Osteocyte (in vitro differentiated cells): Measurements from ENCODE around the gene PHTF1. TPM values are rescaled to one million over a fixed set of nuclear protein-coding genes. Genes with fewer than 3 reads are reported as not detected.

ENCODE experiments used
- DNase-seq: peaks from one replicate; pipeline ENCODE4 v3.0.0; 2021; ENCODE audit warnings: mixed read lengths; ENCODE audit not compliant: unreplicated experiment; ENCODE audit errors: extremely low spot score
- H3K27ac Mint-ChIP-seq: one replicate; pipeline ENCODE4 v1.8.0; 2021; ENCODE audit warnings: mild to moderate bottlenecking, mixed read lengths; ENCODE audit not compliant: unreplicated experiment
- H3K27me3 Mint-ChIP-seq: one replicate; pipeline ENCODE4 v1.8.0; 2021; ENCODE audit warnings: mixed read lengths; ENCODE audit not compliant: unreplicated experiment
- H3K36me3 Mint-ChIP-seq: one replicate; pipeline ENCODE4 v1.8.0; 2021; ENCODE audit warnings: mixed read lengths; ENCODE audit not compliant: unreplicated experiment
- H3K4me1 Mint-ChIP-seq: one replicate; pipeline ENCODE4 v1.8.0; 2021; ENCODE audit warnings: mixed read lengths; ENCODE audit not compliant: unreplicated experiment
- H3K4me3 Mint-ChIP-seq: one replicate; pipeline ENCODE4 v1.8.0; 2021; ENCODE audit warnings: mild to moderate bottlenecking, moderate library complexity, mixed read lengths; ENCODE audit not compliant: unreplicated experiment
- H3K9me3 Mint-ChIP-seq: one replicate; pipeline ENCODE4 v1.8.0; 2021; ENCODE audit warnings: mixed read lengths; ENCODE audit not compliant: unreplicated experiment
- total RNA-seq: library from RNA; stranded (reverse); gene quantifications from 2 replicates; pipeline ENCODE4 v1.2.1, GENCODE V29; 2021
- TF ChIP-seq, protein P1 (sequence below): fragments of 200-600 bp; sonication (generic); IDR thresholded peaks from 2 replicates; pipeline ENCODE4 v1.5.0; 2021; ENCODE audit warnings: antibody characterized with exemption, mild to moderate bottlenecking, moderate library complexity

Gene PHTF1
- total RNA-seq, 1 donor from 2014 or later, result 25.8 TPM

DNA sequence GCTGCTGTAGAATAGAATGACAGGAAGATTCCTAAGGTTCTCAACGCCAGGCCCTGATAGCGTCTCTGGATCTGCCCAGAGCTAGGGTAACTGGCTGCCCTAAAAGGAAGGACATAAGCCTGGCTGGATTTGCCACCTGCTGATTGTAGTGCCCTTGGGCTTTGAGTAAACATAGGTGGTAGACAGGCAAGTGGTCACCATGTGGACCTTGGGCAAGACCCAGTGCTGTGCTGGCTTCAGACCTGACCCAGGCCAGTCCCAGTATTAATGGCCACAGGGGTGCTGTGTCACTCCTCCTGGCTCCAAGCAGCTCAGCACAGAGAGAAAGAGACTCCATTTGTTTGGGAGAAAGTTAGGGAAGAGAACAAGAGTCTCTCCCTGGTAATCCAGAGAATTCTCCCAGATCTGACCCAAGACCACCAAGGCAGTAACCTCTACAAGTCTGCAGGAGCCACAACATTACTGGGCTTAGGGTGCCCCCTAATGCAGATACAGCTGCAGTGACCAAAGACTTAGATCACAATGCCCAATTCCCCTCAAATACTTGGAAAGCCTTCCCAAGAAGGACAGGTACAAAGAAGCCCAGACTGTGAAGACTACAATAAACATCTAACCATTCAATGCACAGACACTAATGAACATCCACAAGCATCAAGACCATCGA lies 44.5 kb downstream of the PHTF1 start:
- peaks cover 9% of the 10 kb centered on the region for H3K9me3 Mint-ChIP-seq
- no peaks in the 10 kb centered on the region for H3K4me1 Mint-ChIP-seq
- no peak overlapping the region for H3K27ac Mint-ChIP-seq
- DNase-seq, result no peak
- H3K36me3 Mint-ChIP-seq, result peaks cover 54% of the 10 kb centered on the region
- no peak overlapping the region for H3K4me3 Mint-ChIP-seq
- no peaks in the 10 kb centered on the region for H3K27me3 Mint-ChIP-seq
- TF ChIP-seq, protein P1, sequence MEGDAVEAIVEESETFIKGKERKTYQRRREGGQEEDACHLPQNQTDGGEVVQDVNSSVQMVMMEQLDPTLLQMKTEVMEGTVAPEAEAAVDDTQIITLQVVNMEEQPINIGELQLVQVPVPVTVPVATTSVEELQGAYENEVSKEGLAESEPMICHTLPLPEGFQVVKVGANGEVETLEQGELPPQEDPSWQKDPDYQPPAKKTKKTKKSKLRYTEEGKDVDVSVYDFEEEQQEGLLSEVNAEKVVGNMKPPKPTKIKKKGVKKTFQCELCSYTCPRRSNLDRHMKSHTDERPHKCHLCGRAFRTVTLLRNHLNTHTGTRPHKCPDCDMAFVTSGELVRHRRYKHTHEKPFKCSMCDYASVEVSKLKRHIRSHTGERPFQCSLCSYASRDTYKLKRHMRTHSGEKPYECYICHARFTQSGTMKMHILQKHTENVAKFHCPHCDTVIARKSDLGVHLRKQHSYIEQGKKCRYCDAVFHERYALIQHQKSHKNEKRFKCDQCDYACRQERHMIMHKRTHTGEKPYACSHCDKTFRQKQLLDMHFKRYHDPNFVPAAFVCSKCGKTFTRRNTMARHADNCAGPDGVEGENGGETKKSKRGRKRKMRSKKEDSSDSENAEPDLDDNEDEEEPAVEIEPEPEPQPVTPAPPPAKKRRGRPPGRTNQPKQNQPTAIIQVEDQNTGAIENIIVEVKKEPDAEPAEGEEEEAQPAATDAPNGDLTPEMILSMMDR, result no peak

DNA sequence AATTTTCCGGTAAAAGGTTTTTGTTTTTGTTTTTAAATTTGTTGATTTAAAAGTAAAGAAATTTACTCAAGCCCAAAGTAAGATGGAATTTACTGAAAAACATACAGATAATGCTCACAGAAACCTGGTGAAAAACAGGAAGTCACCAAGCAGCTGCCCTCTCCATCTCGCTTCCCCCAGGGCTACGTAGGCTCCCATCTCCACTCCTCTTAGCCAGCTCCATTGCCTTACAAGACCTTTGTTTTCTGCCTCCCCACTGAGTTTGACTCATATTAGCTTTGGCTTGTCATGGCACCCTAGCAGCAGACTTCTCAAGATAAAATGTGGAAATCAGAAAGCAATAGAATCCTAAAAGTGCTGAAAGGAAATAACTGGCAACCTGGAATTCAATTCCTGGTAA lies 57.9 kb downstream of the PHTF1 start:
- Mint-ChIP-seq H3K9me3 (no peaks in the 10 kb centered on the region), H3K4me3 (no peak overlapping the region), H3K27ac (no peak overlapping the region), H3K4me1 (peaks cover 3% of the 10 kb centered on the region), H3K27me3 (no peaks in the 10 kb centered on the region), H3K36me3 (peaks cover 28% of the 10 kb centered on the region)
- TF ChIP-seq, protein P1, result no peak
- no peak for DNase-seq

DNA sequence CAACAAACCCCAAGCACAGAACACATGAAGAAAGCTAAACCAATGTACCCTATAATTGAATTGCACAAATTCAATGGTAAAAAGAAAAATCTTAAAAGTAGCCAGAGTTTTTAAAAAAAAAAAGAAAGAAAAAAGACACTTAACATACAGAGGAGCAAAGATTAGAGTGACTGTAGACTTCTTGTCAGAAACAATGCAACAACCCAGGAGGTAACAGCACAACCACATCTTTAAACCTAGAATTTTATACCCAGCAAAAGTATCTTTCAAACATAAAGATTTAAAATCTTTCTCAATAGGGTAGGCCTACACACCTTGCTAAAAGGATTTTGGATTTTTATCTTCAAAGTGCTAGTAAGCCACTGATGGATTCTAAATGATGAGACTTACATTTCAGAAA lies 64.4 kb downstream of the PHTF1 start:
- H3K9me3 Mint-ChIP-seq, result peaks cover 29% of the 10 kb centered on the region
- peaks cover 50% of the 10 kb centered on the region for H3K36me3 Mint-ChIP-seq
- DNase-seq, result no peak
- no peaks in the 10 kb centered on the region for H3K27me3 Mint-ChIP-seq
- TF ChIP-seq, protein P1, result no peak
- H3K27ac Mint-ChIP-seq, result no peak overlapping the region
- H3K4me1 Mint-ChIP-seq, result no peaks in the 10 kb centered on the region
- H3K4me3 Mint-ChIP-seq, result no peak overlapping the region

DNA sequence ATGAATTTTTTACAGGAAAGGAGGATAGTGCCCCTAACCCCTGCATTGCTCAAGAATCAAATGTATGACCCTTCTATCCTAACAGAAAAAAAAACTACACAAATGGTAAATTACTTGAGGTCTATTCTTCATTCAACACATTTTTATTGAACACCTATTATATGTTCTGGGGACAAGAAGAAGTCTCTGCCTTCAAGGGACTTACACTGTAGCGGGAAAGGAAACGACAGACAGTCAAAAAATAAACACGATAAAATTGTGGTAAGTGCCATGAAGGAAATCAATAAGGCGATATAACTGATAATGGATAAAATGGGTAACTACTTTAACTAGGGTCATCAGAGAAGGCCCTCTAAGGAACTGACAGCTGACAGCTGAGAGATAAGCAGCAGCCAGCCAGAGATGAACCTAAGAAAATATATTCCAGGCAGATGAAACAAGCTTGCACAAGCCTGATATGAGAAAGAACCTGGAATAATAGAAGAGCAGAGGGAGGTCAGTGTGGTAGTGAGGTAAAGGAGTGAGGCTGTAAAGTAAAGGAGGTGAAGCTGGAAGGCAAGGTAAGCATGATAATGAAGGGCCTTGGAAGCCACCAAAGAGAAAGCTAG lies 66.4 kb downstream of the PHTF1 start:
- TF ChIP-seq, protein P1, result no peak
- Mint-ChIP-seq H3K27ac (no peak overlapping the region), H3K36me3 (peaks cover 54% of the 10 kb centered on the region), H3K9me3 (peaks cover 29% of the 10 kb centered on the region), H3K4me1 (no peaks in the 10 kb centered on the region), H3K4me3 (no peak overlapping the region), H3K27me3 (no peaks in the 10 kb centered on the region)
- DNase-seq, result no peak

DNA sequence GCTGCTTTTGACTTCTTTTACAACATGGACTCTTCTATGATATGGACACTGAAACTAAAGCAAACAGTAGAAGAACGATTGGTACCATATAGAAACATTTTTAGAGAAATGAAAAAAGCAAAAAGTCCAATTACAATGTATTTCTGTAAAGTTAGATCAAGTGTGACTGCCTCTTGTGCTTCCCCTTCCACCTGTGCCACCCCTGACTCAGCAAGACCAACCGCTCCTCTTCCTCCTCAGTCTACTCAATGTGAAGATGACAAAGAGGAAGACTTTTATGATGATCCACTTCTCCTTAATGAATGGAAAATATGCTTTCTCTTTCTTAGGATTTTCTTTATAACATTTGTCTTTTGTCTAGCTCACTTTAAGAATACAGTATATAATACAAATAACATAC lies 66.9 kb downstream of the PHTF1 start:
- H3K27ac Mint-ChIP-seq, result no peak overlapping the region
- peaks cover 53% of the 10 kb centered on the region for H3K36me3 Mint-ChIP-seq
- TF ChIP-seq, protein P1, result no peak
- DNase-seq, result no peak
- H3K27me3 Mint-ChIP-seq, result no peaks in the 10 kb centered on the region
- peaks cover 2% of the 10 kb centered on the region for H3K4me1 Mint-ChIP-seq
- peaks cover 29% of the 10 kb centered on the region for H3K9me3 Mint-ChIP-seq
- no peak overlapping the region for H3K4me3 Mint-ChIP-seq
